ENCODE measurements around the gene UBAP1L.
"Not testable (repeated sequence)": the region's sequence is repeated elsewhere in the genome, so short reads cannot be mapped to it uniquely, and the experiment has no call there.

Gene UBAP1L

DNA sequence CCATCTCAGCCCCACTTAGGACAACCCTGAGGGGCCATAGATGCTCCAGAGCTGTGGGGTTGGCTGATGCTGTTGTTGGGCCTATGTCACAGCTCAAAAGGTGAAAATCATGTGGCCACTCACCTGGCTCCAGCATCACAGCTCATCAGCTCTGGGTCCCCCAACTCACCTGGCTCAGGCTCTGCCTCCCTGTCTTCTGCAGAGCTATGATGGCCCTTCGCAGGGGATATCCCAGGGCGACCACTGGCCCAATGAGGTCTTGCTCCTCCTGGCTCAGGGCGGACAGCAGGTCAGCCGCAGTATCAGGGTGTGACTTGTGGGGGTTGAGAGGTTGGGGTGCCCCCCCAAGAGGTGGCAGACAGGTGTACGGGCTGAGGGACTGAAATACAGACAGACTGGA is 15.7 kb downstream of the UBAP1L start:
- DNase-seq: no peak

DNA sequence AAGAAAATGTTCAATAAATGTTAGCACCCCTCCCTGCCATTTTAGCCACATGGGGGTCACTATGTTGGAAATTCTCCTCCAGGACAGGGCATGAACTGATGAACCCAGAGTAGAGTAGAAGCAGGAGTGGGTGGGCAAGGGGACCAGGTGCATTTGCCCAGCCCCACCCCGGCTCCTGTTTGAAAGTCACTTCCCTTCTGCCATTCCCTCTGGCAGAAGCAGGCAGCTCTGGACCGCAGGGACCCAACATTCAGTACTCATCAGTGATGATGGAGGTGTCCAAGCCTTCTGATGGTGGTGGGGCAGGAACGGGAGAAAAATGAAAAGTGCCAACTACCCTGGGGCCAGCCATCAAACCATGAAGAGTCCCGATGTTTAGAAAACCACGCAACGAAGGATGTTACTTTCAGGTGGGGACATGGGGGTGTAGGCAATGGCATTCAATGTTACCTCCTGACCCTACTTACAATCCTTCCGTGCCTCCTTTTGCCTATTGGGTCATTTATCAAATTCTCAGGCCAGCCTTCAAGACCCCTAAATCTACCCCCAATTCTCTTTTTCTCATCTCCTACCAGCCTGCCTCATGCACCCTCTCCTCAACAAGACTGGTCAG is 17.2 kb downstream of the UBAP1L start:
- DNase-seq: no peak

DNA sequence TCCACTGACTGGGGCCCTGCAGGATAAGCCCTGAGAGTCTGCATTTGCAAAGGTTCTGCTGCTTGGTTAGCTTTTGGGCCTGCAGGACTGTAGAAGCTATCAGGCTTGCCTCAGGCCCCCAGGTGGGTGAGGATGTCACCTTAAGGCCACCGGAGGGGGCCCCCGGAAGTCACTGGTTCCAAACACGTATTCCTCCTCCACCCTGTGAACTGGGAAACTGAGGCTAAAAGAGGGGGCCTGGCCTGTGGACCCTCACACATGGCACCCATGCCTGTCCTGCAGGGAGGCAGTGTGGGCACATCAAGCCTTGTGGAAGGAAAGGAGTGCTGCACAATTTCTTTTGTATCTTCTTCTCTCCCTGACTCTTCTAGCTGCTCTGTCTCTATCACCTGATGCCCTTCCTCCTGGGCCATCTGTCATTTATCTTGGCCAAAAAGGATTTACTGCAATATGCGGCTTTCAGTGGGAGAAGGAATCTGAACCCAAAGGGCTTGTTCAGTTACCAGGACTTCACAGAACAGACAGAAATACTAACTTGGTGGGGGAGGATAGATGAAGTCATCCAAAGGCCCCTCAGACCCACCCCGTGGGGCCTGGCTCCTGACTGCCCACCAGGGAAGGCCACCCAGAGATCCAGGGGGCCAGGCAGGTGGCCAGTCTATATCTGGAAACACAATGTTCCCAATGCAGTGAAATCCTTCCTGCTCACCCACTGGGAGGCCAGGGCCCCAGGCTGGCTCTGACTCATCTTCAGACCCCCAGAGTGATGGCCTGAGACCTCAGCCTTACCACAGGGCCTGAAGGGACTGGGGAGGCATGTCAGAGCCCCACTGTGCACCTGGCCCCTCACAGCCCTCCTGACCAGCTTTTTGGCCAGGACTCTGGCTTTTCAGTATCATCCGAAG is 18.3 kb downstream of the UBAP1L start:
- DNase-seq: no peak

DNA sequence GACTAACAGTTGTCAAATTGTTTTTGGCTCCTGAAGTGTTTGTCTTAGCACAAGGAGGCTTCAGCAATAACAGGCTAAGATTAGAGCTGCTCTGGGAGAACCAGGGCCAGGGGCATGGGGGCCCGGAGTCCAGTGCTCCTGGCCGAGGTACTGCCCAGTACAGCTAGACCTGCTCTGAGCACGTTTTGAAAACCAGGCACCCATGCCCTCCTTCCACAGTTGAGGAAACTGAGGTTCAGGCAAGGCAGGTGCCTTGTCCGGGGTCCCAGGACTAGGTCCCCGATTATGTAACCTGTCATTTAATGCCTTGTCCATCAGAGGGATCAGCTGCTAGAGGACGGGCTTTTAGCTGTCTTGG is 19.3 kb downstream of the UBAP1L start:
- DNase-seq: no peak

DNA sequence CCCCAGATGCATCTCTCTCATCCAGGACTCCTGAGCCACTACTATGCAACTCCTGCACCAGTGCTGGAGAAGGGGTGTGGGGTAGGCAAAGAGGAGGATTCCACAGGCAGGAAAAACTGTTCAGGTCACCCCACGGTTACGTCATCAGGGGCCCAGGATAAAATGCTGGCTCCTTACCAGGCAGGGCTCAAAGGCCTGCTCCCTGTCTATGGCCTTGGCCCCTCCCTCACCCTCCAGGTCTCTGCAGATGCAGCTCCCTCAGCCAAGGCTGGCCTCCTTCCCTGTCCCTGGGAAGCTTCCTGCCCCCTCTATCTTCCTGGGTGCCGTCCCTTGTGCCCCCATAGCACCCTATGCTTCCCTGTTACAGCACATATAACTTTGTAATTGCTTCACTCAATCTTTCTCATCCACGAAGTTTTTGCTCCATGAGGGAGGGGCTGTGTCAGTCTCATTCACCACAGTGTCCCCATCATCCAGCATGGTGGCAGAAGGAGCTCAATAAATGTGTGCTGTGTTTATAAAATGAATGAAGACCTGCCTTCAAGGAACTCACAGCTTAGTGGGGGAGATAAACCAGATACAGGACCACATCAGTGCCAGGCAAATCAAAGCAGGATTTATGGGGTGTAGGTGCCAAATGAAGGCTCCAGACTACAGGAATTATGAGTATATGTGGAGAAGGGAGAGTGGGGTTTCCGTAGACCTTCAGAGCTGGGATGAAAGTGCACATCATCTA is 19.8 kb downstream of the UBAP1L start:
- DNase-seq: no peak

DNA sequence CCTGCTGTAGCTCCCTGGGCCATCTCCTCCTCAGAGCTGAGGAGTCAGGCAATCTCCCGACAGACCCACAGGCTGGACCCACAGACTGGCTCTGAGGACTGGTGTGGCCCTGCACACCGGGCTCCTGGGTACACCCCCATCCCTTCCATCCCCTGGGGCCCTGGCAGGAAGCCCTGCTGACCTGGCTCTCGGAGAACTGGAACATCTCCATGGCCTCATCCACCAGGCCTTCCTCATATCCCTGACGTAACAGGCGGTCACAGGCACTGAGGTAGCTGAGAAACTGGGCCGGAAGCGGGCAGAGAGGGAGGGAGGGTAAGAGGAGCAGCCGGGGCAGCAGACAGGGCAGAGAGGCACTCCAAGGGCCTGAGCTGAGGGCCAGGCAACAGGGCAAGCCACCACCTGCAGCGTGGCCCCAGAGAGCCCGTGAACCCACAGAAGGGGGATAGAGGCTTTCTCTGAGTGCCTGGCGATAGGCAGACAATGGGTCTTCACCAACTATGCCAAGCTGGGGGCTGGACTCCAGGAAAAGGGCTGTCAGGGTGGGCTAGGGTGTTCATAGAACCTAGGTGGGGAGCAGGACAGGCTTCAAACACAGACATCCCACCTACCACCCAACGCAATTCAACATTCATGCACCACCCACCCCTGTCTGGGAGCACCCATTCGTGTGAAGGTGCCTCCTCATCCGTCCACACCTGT is 20.6 kb downstream of the UBAP1L start:
- DNase-seq: no peak

DNA sequence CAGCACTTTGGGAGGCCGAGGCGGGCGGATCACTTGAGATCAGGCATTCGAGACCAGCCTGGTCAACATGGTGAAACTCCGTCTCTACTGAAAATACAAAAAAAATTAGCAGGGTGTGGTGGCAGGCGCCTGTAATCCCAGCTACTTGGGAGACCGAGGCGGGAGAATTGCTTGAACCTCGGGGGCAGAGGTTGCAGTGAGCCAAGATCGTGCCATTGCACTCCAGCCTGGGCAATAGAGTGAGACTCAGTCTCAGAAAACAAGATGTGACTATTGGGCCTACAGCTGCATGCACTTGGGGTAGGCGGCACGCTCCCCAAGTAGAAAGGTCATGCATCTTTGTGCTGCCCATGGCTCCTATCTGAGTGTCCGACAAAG is 21.2 kb downstream of the UBAP1L start:
- DNase-seq: not testable (repeated sequence)

DNA sequence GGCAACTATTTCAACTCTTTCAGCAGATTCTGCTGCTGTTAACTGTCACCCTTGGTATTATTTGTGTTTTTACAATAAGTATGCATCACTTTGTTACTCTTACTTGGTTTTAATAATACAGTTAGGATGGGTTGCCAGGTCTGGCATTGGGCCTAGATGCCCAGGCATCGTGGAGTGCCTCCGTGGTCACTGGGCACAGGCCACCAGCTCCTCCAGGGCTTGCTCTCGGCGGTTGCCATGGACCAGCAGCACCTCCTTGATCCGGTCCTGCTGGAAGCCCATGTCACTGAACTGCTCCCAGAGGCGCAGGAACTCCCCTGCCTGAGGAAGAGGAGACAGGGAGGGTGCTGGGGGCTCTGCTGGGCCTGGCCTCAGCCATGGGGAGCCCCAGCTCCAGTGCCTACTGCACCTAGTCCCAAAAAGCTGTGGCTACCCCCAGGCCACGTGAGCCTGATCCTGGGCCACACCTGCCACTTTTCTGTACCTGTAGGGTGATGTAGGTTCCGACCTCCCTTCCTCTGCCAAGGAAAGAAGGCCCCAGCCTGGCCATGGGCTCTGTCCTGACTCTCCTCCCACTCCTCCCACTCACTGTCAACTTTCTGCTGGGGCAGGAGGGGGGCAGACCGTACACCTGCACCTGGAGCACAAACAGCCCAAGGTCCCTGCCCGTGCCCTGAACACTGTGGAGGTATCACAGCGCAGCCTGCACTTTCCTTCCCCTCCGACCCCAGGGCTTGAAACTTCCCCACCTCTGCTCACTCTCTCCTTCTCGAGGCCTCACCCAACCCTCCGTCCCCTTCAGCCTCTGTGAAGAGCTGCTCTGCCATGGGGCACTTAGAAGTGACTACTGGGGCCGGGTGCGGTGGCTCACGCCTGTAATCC is 21.8 kb downstream of the UBAP1L start:
- no peak for DNase-seq

DNA sequence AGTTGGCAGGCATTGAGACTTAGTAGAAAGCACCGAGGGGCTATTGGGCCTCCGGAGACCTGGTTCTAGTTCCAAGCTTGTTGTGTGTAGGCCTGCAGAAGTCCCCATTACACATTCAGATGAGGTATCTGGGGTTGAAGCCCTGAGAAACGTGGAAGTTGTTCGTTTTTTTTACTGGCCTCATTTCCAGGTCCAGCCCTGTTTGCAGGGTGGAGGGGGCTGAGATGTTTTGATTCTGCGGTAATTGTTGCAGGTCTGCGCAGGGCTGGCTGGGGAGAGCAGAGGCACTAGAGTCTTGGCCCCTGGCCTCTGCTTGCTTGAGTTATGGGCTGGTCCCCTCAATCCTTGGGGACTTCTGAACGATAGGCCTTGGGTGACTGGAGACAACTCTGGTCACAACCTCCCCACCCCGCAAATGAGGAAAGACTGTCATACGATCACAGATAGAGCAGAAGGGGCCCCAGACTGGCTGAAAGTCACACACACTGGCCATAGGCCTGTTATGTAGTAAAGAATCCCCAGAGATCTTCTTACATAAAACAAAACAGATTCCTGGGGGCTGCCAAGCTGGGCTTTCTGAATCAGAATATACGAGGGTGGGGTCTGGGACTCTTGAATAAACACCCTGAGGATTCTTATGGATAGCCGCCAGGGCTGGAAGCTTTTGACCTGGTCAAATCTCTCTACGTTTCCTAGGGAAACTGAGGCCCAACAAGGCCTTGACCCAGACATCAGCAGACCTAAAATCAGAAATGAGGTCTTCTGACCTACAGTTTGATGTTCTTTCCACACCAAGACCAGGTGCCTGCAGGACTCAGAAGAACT is 22.8 kb downstream of the UBAP1L start:
- DNase-seq: no peak

DNA sequence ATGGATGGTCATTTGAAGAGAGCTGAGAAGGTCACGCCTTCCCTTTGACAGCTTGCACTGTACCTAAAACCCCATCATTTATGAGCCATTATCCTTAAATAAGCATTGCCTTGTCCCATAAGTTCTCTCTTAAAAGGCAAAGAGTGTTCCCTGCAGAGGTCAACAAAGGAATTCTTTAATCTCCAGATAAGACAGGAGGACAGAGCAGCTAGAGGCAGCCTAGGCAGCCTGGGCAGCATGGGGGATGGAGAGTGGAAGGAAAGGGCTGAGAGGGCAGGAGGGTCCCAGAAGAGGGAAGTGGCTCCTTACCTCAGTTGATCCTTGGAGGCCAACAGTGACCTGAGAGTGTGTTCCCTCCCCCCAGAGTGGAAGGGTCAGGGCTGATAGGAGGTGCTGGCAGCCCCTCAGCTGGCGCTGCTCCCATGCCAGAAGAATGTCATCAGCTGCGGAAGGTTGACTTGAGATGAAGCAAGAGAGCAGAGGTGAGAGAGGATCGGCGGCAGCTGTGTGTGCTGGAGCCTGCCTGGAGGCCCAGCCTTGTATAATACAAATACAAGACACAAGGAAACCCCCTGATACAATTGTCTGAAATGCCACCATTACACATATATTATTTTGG is 25.7 kb downstream of the UBAP1L start:
- no peak for DNase-seq

DNA sequence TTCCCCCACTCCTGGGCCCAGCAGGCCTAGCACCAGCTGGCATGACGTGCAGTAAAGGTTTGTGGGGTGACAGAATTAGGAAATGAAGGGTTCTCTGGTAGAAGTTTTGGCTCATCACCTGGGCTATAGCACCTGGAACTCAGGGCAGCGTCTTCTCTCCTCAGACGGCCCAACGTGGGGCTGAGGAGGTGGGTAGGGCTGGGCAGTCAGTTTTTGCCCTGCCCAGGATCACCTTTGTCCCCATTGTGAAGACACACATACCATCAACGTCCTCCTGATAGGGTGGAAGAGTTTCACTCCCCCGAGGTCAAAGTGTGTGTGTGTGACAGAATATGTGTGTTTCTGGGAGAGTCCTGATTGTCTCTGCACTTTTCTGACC is 26.4 kb downstream of the UBAP1L start:
- no peak for DNase-seq

DNA sequence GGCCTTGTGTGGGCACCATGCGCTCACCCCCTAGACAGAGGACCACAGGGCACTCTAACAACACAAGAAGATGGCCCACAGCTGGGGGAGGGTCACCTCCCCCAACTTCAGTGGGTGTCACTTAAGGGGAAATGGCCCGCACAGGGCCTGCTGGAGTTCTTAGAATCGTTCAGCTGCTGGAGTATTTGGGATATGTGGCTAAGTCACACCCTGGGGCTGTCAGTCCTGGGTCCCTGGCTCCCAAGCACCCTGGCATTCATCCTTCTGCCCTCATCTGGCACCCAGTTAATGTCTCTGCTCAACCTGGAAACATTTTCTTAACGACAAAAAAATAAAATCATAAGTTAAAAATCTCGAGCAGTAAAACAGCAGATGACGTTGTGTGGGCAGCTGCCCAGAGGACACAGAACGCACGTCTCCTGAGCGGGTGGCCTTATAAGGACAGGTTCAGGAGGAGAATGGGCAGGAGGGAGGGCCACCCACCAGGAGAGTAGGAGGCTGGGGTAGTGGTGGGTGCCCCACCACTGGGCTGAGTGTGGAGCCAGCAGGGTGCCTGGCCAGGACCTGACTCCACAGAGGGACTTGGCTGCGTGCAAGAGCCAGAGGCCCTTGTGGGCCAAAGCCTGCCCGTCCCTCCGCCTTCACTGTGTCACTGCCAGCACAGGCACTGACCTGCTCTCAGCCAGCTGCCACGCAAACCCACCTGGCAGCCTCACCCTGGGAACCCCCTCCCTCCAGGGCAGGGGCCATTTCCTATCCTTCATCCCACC is 26.9 kb downstream of the UBAP1L start:
- DNase-seq: no peak

DNA sequence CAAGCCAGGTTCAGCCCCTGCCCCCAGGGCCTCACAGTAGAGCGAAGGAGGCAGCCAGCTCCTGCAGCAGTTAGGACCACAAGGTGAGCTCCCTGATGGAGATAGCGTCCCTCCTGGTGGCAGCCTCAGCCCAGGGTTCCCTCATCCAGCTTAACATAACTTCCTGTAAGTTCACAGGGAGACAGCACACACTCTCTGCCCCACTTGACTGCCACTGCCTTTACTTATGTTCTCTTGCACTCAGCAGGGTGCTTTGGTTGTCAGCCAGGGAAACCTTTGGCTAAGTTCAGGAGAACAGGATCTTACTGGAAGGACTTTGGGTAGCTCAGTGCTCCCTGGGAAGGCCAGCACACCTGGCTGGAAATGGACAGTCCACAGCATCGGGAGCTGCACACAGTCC is 27.6 kb downstream of the UBAP1L start:
- no peak for DNase-seq

DNA sequence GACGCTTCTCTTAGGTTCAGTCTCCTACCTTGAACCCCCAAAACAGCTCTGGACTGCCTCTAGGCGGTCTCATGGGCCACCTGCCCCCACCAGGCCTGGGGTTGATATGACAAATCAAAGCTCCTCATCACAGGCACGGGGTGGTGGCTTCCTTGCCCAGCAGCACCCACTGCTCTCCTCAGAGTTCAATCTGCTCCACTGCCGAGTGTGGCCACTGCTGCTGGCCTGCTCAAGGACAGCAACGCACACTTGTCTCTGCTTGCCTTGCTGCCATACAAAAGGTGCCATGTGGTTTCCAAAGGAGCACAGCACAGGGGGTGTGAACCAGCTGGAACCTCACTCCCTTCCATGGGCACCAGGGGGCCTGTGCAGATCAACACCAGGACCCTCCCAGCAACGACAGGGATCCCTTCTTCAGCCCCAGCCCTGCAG is 28.3 kb downstream of the UBAP1L start:
- no peak for DNase-seq

DNA sequence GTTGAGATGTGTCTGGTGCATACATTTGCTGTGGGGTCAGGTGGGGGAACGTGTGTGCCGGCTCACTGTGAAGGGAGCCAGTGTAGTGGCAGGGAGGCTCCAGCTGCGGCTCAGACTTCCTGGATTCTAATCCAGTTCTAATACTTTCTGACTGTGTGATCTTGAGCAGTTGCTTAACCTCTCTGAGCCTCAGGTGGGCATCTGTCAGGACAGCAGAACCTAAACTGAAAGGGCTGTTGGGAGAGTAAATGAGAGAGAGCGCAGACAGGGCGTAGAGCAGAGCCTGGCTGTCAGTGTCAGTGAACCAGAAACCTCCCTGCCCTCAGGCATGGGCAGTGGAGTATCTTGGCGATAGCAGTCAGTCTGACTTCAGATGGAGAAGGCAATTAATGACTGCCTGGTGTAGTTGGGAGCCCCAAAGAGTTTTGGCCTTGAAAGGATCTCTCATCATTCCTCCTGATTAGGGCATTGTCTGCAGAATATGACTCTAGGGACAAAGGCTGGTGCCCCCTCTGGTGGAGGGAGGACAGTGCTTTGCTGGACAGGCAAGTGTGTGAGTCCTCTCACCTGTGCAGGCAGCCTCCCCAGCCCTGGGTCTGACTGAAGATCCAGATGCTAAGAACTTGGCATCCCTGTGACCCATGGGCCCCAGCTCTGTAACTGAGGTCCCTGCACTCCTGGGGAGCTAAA is 28.9 kb downstream of the UBAP1L start:
- DNase-seq: no peak

DNA sequence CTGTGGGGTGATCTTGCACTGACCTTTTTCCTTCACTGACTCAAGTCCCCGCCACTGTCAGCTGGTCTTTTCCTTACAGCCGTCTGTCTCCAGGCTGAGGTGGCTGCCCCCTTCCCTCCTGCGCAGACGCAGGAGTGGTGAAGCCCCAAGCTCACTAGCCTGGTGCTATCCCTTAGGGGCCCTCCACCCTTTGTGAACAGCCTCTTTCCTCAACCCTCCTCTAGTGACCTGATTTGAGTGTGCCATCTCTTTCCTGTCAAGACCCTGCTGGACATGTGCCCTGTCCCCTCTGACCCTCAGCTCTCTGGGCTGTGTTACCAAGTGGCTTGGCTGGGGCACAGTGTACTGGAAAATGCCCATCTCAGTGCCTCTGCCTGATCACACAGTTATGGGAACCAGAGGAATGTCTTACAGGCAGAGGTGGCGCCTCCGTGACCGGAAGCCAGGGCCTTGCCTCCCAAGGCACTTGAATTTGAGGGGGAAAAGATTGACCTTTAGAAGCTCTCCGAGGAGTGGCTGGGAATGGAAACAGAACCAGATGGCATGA is 29.7 kb downstream of the UBAP1L start:
- DNase-seq: no peak

DNA sequence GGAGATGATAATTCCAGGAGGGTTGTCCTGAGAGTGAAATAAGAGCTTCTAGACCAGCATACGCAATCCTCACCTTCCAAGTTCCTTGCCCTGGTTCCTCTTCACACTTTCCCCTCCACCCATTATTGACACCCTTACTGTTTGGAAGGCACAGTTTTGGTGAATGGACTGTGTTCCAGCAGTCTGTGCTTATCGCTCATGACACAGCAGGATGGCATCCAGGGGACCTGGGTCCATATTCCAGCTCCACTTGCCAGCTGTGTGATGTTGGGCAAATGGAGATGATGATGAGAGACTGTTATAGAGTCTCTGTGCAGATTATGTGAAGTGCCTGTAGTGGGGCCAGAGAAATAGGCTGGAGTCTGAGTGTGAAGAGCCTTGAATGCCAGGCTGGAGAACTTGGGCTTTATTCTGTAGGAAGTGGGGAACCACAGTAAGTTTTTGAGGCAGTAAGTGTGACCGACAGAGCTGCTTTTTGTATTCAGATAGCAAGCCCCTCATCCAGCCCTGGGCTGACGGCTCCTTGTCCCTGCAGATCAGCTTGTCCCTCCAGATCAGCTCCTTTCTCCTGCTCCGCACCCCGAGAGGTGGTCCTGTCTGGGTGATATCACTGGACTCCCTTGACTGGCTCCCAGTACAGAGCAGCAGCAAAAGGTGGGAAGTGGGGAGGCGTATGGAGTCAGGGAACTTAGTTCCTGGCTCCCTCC is 30.3 kb downstream of the UBAP1L start:
- DNase-seq: no peak

DNA sequence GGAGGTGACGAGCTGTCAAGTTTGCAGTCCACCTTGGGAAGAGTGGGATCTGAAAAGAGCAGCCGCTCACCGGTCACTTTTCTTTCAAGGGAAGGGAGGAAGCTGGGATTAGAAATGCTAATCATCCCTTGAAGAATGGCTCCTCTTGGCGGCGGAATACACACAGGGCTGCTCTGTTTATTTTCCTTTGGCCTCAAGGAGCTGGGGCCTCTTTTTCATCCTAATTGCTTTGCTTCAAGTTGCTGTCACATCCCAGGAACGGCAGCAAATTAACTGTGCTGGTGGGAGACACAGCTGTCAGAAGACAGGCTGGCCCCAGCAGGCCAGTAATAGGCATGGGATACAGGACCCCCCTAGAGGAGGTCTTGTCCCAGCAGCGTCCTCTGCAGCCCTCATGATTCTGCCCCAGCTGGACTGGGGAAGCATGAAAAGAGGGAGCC is 31.7 kb downstream of the UBAP1L start:
- no peak for DNase-seq
